Liver (tissue), 9 donors: ENCODE results near the gene TXK. TPM values are rescaled to one million over a fixed set of nuclear protein-coding genes. Genes with fewer than 3 reads are reported as not detected.

Experiments used
- DNase-seq: peaks from one replicate; pipeline ENCODE4 v3.0.0-alpha.2; 2017; ENCODE audit warnings: low spot score
- H3K27ac ChIP-seq, 2 donors: one replicate each; pipeline ENCODE4 v1.7.0; 2013; ENCODE audit warnings: inconsistent platforms in 2 of 2, low read length in 2 of 2, control low read depth in 1 of 2, low read depth in 1 of 2, mild to moderate bottlenecking in 1 of 2
- H3K27me3 ChIP-seq, 4 donors: one replicate each; pipeline versions ENCODE4 v1.6.1 to v1.7.0; 2013; ENCODE audit warnings: low read length in 3 of 4, inconsistent platforms in 1 of 4, mild to moderate bottlenecking in 1 of 4, moderate library complexity in 1 of 4; ENCODE audit not compliant: control insufficient read depth in 4 of 4, insufficient read depth in 4 of 4
- H3K36me3 ChIP-seq, 4 donors: one replicate each; pipeline versions ENCODE4 v1.6.1 to v1.7.0; 2013; ENCODE audit warnings: low read length in 3 of 4, mild to moderate bottlenecking in 3 of 4, low read depth in 1 of 4, moderate library complexity in 1 of 4; ENCODE audit not compliant: control insufficient read depth in 4 of 4, insufficient read depth in 3 of 4
- H3K4me1 ChIP-seq, 4 donors: one replicate each; pipeline versions ENCODE4 v1.6.1 to v1.7.0; 2013; ENCODE audit warnings: low read length in 3 of 4, mild to moderate bottlenecking in 3 of 4, moderate library complexity in 1 of 4; ENCODE audit not compliant: control insufficient read depth in 4 of 4, insufficient read depth in 4 of 4
- H3K4me3 ChIP-seq, 3 donors: one replicate each; pipeline versions ENCODE4 v1.6.1 to v1.7.0; 2013; ENCODE audit warnings: low read length in 3 of 3, control low read depth in 1 of 3, low read depth in 1 of 3, mild to moderate bottlenecking in 1 of 3
- H3K9ac ChIP-seq, 2 donors: one replicate each; pipeline ENCODE4 v1.7.0; 2013; ENCODE audit warnings: low read length in 2 of 2, mild to moderate bottlenecking in 2 of 2, moderate library complexity in 2 of 2, control low read depth in 1 of 2, low read depth in 1 of 2
- H3K9me3 ChIP-seq, 4 donors: one replicate each; pipeline versions ENCODE4 v1.6.1 to v1.7.0; 2013; ENCODE audit warnings: low read length in 3 of 4; ENCODE audit not compliant: control insufficient read depth in 4 of 4
- EGR1 ChIP-seq, 2 donors: IDR thresholded peaks; 2 replicates each; pipeline ENCODE4 v1.6.1; 2016 to 2018; ENCODE audit warnings: antibody characterized with exemption in 2 of 2, low read depth in 2 of 2
- FOXA1 ChIP-seq: IDR thresholded peaks from 2 replicates; pipeline ENCODE4 v1.6.1; 2016; ENCODE audit warnings: antibody characterized with exemption
- FOXA2 ChIP-seq: IDR thresholded peaks from 2 replicates; pipeline ENCODE4 v1.6.1; 2016; ENCODE audit warnings: antibody characterized with exemption
- GABPA ChIP-seq, 2 donors: IDR thresholded peaks in 1 of 2; conservative IDR thresholded peaks in 1 of 2; 2 replicates each; pipeline ENCODE4 v1.6.1; 2016; ENCODE audit warnings: antibody characterized with exemption in 2 of 2, mild to moderate bottlenecking in 1 of 2, moderate library complexity in 1 of 2
- HNF4A ChIP-seq, 2 donors: conservative IDR thresholded peaks; 2 replicates each; pipeline ENCODE4 v1.6.1; 2016; ENCODE audit warnings: antibody characterized with exemption in 2 of 2, mild to moderate bottlenecking in 2 of 2
- HNF4G ChIP-seq: IDR thresholded peaks from 2 replicates; pipeline ENCODE4 v1.6.1; 2016; ENCODE audit warnings: antibody characterized with exemption
- JUND ChIP-seq, 2 donors: IDR thresholded peaks; 2 replicates each; pipeline ENCODE4 v1.6.1; 2016; ENCODE audit warnings: antibody characterized with exemption in 2 of 2
- NR2F2 ChIP-seq: IDR thresholded peaks from 2 replicates; pipeline ENCODE4 v1.6.1; 2016; ENCODE audit warnings: antibody characterized with exemption
- RAD21 ChIP-seq, 2 donors: IDR thresholded peaks; 2 replicates each; pipeline ENCODE4 v1.6.1; 2016; ENCODE audit warnings: antibody characterized with exemption in 2 of 2, mild to moderate bottlenecking in 2 of 2
- RXRA ChIP-seq, 2 donors: IDR thresholded peaks; 2 replicates each; pipeline ENCODE4 v1.6.1; 2017 to 2018; ENCODE audit warnings: antibody characterized with exemption in 2 of 2, mild to moderate bottlenecking in 1 of 2
- SP1 ChIP-seq: IDR thresholded peaks from 2 replicates; pipeline ENCODE4 v1.6.1; 2018; ENCODE audit warnings: antibody characterized with exemption, mild to moderate bottlenecking
- TAF1 ChIP-seq: conservative IDR thresholded peaks from 2 replicates; pipeline ENCODE4 v1.6.1; 2016; ENCODE audit warnings: antibody characterized with exemption, mild to moderate bottlenecking
- YY1 ChIP-seq: IDR thresholded peaks from 2 replicates; pipeline ENCODE4 v1.6.1; 2016; ENCODE audit warnings: antibody characterized with exemption, mild to moderate bottlenecking
- WGBS: extraction: QIAGEN DNeasy Blood & Tissue Kit; methylation state at CpG from one replicate; pipeline ENCODE4 v1.1.7; 2013; 5-methylcytosine and 5-hydroxymethylcytosine counted together
- polyA plus RNA-seq, 2 donors: library from polyadenylated mRNA; stranded (reverse) in 1 of 2; unstranded in 1 of 2; fragments of 200-250 nt in 1 of 2; fragments of >200 nt in 1 of 2; fragmentation: Nextera tagmentation in 1 of 2; extraction: Ambion mirVana in 1 of 2; gene quantifications; one replicate each; pipeline versions ENCODE4 v1.2.1 to v1.2.3, GENCODE V29; 2013 to 2015
- total RNA-seq, 2 donors: library from RNA; depleted of rRNA; stranded (reverse); fragments of >200 nt; gene quantifications; one replicate each; pipeline ENCODE4 v1.2.3, GENCODE V29; 2014
- TF ChIP-seq, protein P1 (sequence below): IDR thresholded peaks from 2 replicates; pipeline ENCODE4 v1.6.1; 2016; ENCODE audit warnings: antibody characterized with exemption
- TF ChIP-seq, protein P2 (sequence below): IDR thresholded peaks from 2 replicates; pipeline ENCODE4 v1.6.1; 2016; ENCODE audit warnings: antibody characterized with exemption
- TF ChIP-seq, protein P3 (sequence below): IDR thresholded peaks from 2 replicates; pipeline ENCODE4 v1.6.1; 2016; ENCODE audit warnings: antibody characterized with exemption
- TF ChIP-seq, protein P4 (sequence below): IDR thresholded peaks from 2 replicates; pipeline ENCODE4 v1.6.1; 2016; ENCODE audit warnings: antibody characterized with exemption, mild to moderate bottlenecking
- TF ChIP-seq, protein P5 (sequence below): fragments of 150-350 bp; IDR thresholded peaks from 2 replicates; pipeline ENCODE4 v1.5.1; 2017; ENCODE audit warnings: improper control_type of control experiment, low read depth, low read length; ENCODE audit not compliant: missing input control
- donor health status: healthy.
- donor health status: healthy.
- donor health status: healthy.
- donor health status: healthy.
- donor health status: healthy.

Gene TXK
- total RNA-seq (1 to 10 TPM; 1.2 to 4.9 TPM), polyA plus RNA-seq (1 to 10 TPM in 1 of 2 donors, under 1 TPM in 1; 0.43 to 1.5 TPM)

DNA sequence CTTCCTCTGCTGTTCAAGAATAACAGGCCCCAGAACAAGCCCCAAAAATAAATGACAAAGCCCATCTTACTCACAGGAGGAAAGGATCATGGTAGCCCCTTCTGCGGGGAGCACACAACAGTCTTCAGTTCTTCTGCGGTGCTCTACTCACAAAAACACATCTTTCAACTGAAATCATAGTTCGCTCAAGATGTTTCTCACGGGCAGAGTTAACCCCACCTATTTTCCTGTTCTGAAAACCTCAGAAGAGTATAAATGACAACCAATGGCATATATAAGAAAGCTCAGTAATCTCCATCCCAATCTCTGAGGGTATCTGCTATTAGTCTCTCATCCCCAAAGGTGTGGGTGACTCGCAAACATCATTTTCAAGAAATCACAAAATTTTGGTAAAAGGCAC lies at the start of gene TXK:
TSS of gene TXK (minus strand) at position 170 of the 400 bp plus-strand sequence. CDS start at position 90, 80 bp downstream.
- WGBS = 91% methylated on average over 5 of the region's 5 CpGs
- DNase-seq = no peak
- no peak within 1 kb of the TSS for H3K4me3 ChIP-seq

More for the DNA sequence above, at the start of gene TXK:
- H3K27ac ChIP-seq = no peak within 1 kb of the TSS
- no peak for TF ChIP-seq TAF1
- TF ChIP-seq EGR1 (IDR thresholded peaks at IDR 0.05; ENCODE audit: low read depth in 2 of 2) = no peak
- TF ChIP-seq FOXA2 = no peak
- TF ChIP-seq, protein P1, sequence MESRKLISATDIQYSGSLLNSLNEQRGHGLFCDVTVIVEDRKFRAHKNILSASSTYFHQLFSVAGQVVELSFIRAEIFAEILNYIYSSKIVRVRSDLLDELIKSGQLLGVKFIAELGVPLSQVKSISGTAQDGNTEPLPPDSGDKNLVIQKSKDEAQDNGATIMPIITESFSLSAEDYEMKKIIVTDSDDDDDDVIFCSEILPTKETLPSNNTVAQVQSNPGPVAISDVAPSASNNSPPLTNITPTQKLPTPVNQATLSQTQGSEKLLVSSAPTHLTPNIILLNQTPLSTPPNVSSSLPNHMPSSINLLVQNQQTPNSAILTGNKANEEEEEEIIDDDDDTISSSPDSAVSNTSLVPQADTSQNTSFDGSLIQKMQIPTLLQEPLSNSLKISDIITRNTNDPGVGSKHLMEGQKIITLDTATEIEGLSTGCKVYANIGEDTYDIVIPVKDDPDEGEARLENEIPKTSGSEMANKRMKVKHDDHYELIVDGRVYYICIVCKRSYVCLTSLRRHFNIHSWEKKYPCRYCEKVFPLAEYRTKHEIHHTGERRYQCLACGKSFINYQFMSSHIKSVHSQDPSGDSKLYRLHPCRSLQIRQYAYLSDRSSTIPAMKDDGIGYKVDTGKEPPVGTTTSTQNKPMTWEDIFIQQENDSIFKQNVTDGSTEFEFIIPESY = no peak
- no peak for TF ChIP-seq HNF4G
- TF ChIP-seq, protein P2, sequence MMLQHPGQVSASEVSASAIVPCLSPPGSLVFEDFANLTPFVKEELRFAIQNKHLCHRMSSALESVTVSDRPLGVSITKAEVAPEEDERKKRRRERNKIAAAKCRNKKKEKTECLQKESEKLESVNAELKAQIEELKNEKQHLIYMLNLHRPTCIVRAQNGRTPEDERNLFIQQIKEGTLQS = no peak
- no peak for TF ChIP-seq NR2F2
- TF ChIP-seq, protein P3, sequence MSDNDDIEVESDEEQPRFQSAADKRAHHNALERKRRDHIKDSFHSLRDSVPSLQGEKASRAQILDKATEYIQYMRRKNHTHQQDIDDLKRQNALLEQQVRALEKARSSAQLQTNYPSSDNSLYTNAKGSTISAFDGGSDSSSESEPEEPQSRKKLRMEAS = no peak
- TF ChIP-seq GABPA (IDR thresholded peaks at IDR 0.05 in 1 of 2, conservative IDR thresholded peaks at IDR 0.05 in 1 of 2) = no peak
- TF ChIP-seq HNF4A (conservative IDR thresholded peaks at IDR 0.05) = no peak
- TF ChIP-seq YY1 = no peak
- TF ChIP-seq RXRA (IDR thresholded peaks at IDR 0.05) = no peak
- TF ChIP-seq, protein P4, sequence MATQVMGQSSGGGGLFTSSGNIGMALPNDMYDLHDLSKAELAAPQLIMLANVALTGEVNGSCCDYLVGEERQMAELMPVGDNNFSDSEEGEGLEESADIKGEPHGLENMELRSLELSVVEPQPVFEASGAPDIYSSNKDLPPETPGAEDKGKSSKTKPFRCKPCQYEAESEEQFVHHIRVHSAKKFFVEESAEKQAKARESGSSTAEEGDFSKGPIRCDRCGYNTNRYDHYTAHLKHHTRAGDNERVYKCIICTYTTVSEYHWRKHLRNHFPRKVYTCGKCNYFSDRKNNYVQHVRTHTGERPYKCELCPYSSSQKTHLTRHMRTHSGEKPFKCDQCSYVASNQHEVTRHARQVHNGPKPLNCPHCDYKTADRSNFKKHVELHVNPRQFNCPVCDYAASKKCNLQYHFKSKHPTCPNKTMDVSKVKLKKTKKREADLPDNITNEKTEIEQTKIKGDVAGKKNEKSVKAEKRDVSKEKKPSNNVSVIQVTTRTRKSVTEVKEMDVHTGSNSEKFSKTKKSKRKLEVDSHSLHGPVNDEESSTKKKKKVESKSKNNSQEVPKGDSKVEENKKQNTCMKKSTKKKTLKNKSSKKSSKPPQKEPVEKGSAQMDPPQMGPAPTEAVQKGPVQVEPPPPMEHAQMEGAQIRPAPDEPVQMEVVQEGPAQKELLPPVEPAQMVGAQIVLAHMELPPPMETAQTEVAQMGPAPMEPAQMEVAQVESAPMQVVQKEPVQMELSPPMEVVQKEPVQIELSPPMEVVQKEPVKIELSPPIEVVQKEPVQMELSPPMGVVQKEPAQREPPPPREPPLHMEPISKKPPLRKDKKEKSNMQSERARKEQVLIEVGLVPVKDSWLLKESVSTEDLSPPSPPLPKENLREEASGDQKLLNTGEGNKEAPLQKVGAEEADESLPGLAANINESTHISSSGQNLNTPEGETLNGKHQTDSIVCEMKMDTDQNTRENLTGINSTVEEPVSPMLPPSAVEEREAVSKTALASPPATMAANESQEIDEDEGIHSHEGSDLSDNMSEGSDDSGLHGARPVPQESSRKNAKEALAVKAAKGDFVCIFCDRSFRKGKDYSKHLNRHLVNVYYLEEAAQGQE = no peak
- no peak for TF ChIP-seq RAD21 (IDR thresholded peaks at IDR 0.05)
- no peak for TF ChIP-seq FOXA1
- no peak for TF ChIP-seq SP1
- TF ChIP-seq, protein P5, sequence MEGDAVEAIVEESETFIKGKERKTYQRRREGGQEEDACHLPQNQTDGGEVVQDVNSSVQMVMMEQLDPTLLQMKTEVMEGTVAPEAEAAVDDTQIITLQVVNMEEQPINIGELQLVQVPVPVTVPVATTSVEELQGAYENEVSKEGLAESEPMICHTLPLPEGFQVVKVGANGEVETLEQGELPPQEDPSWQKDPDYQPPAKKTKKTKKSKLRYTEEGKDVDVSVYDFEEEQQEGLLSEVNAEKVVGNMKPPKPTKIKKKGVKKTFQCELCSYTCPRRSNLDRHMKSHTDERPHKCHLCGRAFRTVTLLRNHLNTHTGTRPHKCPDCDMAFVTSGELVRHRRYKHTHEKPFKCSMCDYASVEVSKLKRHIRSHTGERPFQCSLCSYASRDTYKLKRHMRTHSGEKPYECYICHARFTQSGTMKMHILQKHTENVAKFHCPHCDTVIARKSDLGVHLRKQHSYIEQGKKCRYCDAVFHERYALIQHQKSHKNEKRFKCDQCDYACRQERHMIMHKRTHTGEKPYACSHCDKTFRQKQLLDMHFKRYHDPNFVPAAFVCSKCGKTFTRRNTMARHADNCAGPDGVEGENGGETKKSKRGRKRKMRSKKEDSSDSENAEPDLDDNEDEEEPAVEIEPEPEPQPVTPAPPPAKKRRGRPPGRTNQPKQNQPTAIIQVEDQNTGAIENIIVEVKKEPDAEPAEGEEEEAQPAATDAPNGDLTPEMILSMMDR = no peak
- no peak for TF ChIP-seq JUND (IDR thresholded peaks at IDR 0.05)
- H3K9me3 ChIP-seq = no peaks in the 10 kb centered on the region
- peaks cover 2 to 25% (median 21%) of the 10 kb centered on the region in 4 donors for H3K36me3 ChIP-seq
- H3K27me3 ChIP-seq = no peaks in the 10 kb centered on the region
- H3K4me1 ChIP-seq = no peaks in the 10 kb centered on the region
- H3K9ac ChIP-seq = peak within 1 kb of the TSS in 1 of 2 donors; percentile 57
